Measurements from ENCODE around the gene SLC18B1.

- TF ChIP-seq POLR2AphosphoS5 (IDR thresholded peaks at IDR 0.05; ENCODE audit: low read depth, low read length) (no peak), TAF1 (IDR thresholded peaks at IDR 0.05; ENCODE audit: borderline replicate concordance, low read depth, low read length) (no peak), EP300 (IDR thresholded peaks at IDR 0.05; ENCODE audit: borderline replicate concordance in 1 of 2, low read depth in 1 of 2, low read length in 1 of 2) (no peak)
These were observed 55.9 kb downstream of the SLC18B1 start for GRCh38 chr6:132742495-132742894.

Measured in SK-N-SH (cell line).